Measurements from ENCODE around the gene ARG1. TPM values are rescaled to one million over a fixed set of nuclear protein-coding genes. Genes with fewer than 3 reads are reported as not detected.

The ARG1 gene
- total and polyA plus RNA-seq, 4 donors, result 0.87 to 4.6 TPM; not detected in 2

DNA sequence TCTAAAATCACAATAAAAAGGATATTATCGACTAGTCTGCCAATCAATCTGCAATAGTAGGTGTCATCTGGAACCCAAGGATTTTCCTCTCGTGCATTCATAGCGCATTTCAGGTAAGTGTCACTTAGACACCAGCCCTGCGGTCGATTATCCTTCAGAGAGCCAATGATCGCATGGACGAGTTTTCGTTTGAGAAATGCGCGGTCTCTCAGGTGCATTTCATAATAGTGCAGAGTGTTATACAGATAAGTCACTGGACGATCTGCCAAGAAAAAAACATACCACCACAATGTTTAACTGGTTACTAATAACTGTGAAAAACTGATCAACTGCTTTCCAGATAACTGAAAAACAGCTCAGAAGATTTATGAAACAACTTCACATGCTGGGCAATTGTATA lies 21.0 kb downstream of the ARG1 start:
- no peaks in the 10 kb centered on the region for H3K4me1 ChIP-seq (ENCODE audit: control insufficient read depth in 1 of 2, insufficient read depth in 2 of 2, low read length in 2 of 2)
- H3K4me3 ChIP-seq (ENCODE audit: low read length in 2 of 2), result no peak overlapping the region
- intact Hi-C loops (cut with DNase I), result no loop called here
- no peak overlapping the region for H3K27ac ChIP-seq (ENCODE audit: low read depth in 1 of 2, low read length in 2 of 2)
- H3K36me3 ChIP-seq (ENCODE audit: control insufficient read depth in 1 of 2, insufficient read depth in 2 of 2, low read length in 1 of 2), result peaks cover 9 to 11% of the 10 kb centered on the region in 2 donors
- DNase-seq (no peak), ATAC-seq (ENCODE audit: low FRiP score) (no peak)
- 92 to 93% methylated on average over 11 of the region's 11 CpGs for WGBS, 2 donors
- H3K9me3 ChIP-seq (ENCODE audit: control insufficient read depth, low read length), result no peaks in the 10 kb centered on the region
- no peaks in the 10 kb centered on the region for H3K27me3 ChIP-seq (ENCODE audit: control insufficient read depth in 1 of 2, insufficient read depth in 2 of 2, low read length in 1 of 2)

DNA sequence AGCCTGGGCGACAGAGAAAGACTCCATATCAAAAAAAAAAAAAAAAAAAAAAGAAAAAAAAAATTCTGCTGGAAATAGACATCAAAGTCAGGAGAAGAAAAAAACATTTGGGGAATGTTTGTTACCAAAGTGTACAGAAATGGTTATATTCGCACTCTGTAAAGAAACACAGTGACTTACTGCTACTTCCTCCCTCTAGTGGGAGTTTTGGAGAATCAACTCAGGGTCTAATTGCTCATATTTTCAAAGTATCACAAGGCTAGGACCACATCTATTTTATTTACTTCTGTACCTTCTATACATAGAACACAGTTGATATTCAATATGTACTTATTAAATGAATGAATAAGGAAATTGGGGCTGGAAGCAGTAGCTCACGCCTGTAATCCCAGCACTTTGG lies 24.4 kb downstream of the ARG1 start:
- Histone ChIP-seq H3K4me1 (ENCODE audit: control insufficient read depth in 1 of 2, insufficient read depth in 2 of 2, low read length in 2 of 2) (no peaks in the 10 kb centered on the region), H3K36me3 (ENCODE audit: control insufficient read depth in 1 of 2, insufficient read depth in 2 of 2, low read length in 1 of 2) (peaks cover 5 to 14% of the 10 kb centered on the region in 2 donors), H3K27me3 (ENCODE audit: control insufficient read depth in 1 of 2, insufficient read depth in 2 of 2, low read length in 1 of 2) (no peaks in the 10 kb centered on the region), H3K9me3 (ENCODE audit: control insufficient read depth, low read length) (no peaks in the 10 kb centered on the region), H3K4me3 (ENCODE audit: low read length in 2 of 2) (no peak overlapping the region), H3K27ac (ENCODE audit: low read depth in 1 of 2, low read length in 2 of 2) (no peak overlapping the region)
- ATAC-seq (ENCODE audit: low FRiP score) (no peak), DNase-seq (no peak)
- intact Hi-C loops (cut with DNase I), result no loop called here
- WGBS, 2 donors, result 91 to 93% methylated on average over 3 of the region's 3 CpGs

DNA sequence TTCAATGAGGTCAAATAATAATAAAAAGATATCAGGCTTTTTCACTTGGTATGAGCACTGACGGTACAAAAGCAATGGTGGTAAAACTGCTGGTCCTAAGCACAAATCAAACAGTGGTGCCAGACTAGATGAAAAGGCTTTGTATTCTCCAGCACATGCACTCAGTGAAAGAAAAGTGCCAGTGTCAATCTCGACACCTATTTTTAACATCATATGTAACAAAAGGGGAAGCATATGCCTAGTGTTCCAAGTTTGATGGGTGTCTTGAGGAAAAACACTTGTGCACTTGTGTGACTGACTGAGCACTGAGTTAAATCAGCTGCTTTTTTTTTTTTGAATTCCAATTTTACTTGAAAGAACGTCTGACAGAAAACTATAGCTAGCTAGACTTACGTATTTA lies 27.7 kb downstream of the ARG1 start:
- DNase-seq (no peak), ATAC-seq (ENCODE audit: low FRiP score) (no peak)
- intact Hi-C loops (cut with DNase I), result no loop called here
- Histone ChIP-seq H3K27me3 (ENCODE audit: control insufficient read depth in 1 of 2, insufficient read depth in 2 of 2, low read length in 1 of 2) (no peaks in the 10 kb centered on the region), H3K4me3 (ENCODE audit: low read length in 2 of 2) (no peak overlapping the region), H3K9me3 (ENCODE audit: control insufficient read depth, low read length) (no peaks in the 10 kb centered on the region), H3K4me1 (ENCODE audit: control insufficient read depth in 1 of 2, insufficient read depth in 2 of 2, low read length in 2 of 2) (no peaks in the 10 kb centered on the region), H3K36me3 (ENCODE audit: control insufficient read depth in 1 of 2, insufficient read depth in 2 of 2, low read length in 1 of 2) (peaks cover 4 to 17% of the 10 kb centered on the region in 2 donors), H3K27ac (ENCODE audit: low read depth in 1 of 2, low read length in 2 of 2) (no peak overlapping the region)
- WGBS, 2 donors, result 71% methylated on average over 4 of the region's 4 CpGs

DNA sequence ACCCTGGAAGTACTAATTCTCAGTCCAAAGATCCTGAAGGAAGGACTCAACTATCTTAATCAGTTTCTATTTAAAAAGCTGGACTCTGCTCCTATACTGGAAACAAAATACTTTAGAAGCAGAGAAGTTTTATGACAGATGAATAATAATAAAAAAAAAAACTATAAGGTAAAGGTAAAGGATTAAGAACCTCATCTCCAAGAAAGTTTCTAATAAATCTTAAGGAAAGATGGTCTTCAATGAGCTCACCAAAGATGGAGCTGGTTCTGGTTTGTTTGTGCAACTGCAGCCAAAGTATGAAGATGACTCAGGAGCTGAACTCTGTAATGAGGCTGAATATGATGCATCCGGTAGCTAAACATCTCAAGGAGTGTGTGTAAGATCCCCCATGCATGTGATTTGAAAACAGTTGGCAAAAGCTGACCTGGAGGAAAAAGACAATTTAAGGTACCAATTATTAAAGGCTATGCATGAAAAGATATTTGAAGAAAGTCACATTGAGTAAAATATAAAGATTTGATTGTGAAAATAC lies 29.8 kb downstream of the ARG1 start:
- DNase-seq (no peak), ATAC-seq (ENCODE audit: low FRiP score) (no peak)
- H3K9me3 ChIP-seq (ENCODE audit: control insufficient read depth, low read length), result no peaks in the 10 kb centered on the region
- H3K4me3 ChIP-seq (ENCODE audit: low read length in 2 of 2), result no peak overlapping the region
- peaks cover 9 to 14% of the 10 kb centered on the region in 2 donors for H3K36me3 ChIP-seq (ENCODE audit: control insufficient read depth in 1 of 2, insufficient read depth in 2 of 2, low read length in 1 of 2)
- intact Hi-C loops (cut with DNase I), result no loop called here
- H3K27me3 ChIP-seq (ENCODE audit: control insufficient read depth in 1 of 2, insufficient read depth in 2 of 2, low read length in 1 of 2), result no peaks in the 10 kb centered on the region
- H3K27ac ChIP-seq (ENCODE audit: low read depth in 1 of 2, low read length in 2 of 2), result no peak overlapping the region
- H3K4me1 ChIP-seq (ENCODE audit: control insufficient read depth in 1 of 2, insufficient read depth in 2 of 2, low read length in 2 of 2), result no peaks in the 10 kb centered on the region
- 58 to 64% methylated on average over 1 of the region's 1 CpG for WGBS, 2 donors

DNA sequence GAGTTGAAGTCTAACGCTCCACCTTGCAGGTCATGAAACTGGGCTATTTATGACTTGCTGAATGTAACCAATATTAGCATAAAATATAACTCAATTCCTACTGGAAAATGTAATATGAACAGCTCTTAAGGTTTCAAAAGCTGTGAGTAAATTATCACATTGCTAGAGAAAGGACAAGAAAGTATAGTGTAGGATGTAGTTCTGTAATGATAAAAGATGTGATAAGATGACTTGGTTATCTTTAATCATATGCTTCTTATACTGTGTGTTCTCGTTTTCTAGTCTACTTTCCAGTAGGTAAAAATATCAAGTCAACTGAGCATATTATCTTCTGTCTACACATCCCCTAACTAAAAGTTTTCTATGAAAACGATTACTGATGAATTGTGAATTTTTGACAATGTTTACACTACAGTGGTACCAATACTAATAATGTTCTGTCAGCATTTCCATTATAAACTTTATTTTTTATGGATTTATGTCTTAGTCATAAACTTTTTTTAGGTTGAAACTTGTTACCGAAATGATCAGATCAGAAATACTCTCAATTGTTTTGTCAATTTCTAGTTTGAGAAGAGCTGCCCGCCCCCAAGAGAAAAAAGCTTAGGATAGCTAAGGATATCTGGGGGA lies 40.4 kb downstream of the ARG1 start:
- intact Hi-C loops (cut with DNase I), result no loop called here
- ATAC-seq (ENCODE audit: low FRiP score) (no peak), DNase-seq (no peak)
- H3K4me1 ChIP-seq (ENCODE audit: control insufficient read depth in 1 of 2, insufficient read depth in 2 of 2, low read length in 2 of 2), result no peaks in the 10 kb centered on the region
- peaks cover 0 to 9% of the 10 kb centered on the region in 2 donors for H3K36me3 ChIP-seq (ENCODE audit: control insufficient read depth in 1 of 2, insufficient read depth in 2 of 2, low read length in 1 of 2)
- no peaks in the 10 kb centered on the region for H3K9me3 ChIP-seq (ENCODE audit: control insufficient read depth, low read length)
- no peak overlapping the region for H3K27ac ChIP-seq (ENCODE audit: low read depth in 1 of 2, low read length in 2 of 2)
- no peaks in the 10 kb centered on the region for H3K27me3 ChIP-seq (ENCODE audit: control insufficient read depth in 1 of 2, insufficient read depth in 2 of 2, low read length in 1 of 2)
- WGBS, 2 donors, result 84 to 91% methylated on average over 5 of the region's 5 CpGs
- no peak overlapping the region for H3K4me3 ChIP-seq (ENCODE audit: low read length in 2 of 2)

DNA sequence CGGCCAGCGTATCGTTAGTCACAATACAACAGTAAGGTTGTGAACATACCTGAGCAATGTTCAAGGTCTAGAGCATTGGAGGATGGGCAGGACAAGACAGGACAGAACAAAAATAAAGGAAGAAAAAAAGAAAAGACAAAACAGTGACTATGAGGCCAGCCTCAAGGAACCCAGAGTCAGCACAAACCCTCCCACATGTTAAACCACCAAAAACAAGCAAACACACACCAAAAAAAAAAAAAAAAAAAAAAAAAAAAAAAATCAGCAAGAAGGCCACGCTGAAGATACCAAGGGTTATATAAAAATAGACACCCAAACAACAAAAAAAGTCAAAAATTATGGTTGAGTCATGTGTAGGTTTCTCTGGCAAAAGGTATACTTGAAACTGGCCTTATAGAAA lies 42.2 kb downstream of the ARG1 start:
- 95 to 96% methylated on average over 4 of the region's 4 CpGs for WGBS, 2 donors
- Histone ChIP-seq H3K9me3 (ENCODE audit: control insufficient read depth, low read length) (no peaks in the 10 kb centered on the region), H3K36me3 (ENCODE audit: control insufficient read depth in 1 of 2, insufficient read depth in 2 of 2, low read length in 1 of 2) (peaks cover 4 to 5% of the 10 kb centered on the region in 2 donors), H3K4me1 (ENCODE audit: control insufficient read depth in 1 of 2, insufficient read depth in 2 of 2, low read length in 2 of 2) (no peaks in the 10 kb centered on the region), H3K4me3 (ENCODE audit: low read length in 2 of 2) (no peak overlapping the region), H3K27me3 (ENCODE audit: control insufficient read depth in 1 of 2, insufficient read depth in 2 of 2, low read length in 1 of 2) (no peaks in the 10 kb centered on the region), H3K27ac (ENCODE audit: low read depth in 1 of 2, low read length in 2 of 2) (no peak overlapping the region)
- no peak for DNase-seq
- no peak for ATAC-seq (ENCODE audit: low FRiP score)
- intact Hi-C loops (cut with DNase I), result no loop called here

GRCh38 chr6:131627724-131628682 lies 55.0 kb downstream of the ARG1 start, which contains the start of gene MED23:
MED23 (minus strand) TSS chr6:131628242; CDS start chr6:131628049, 193 bp downstream.
- H3K27me3 ChIP-seq (ENCODE audit: control insufficient read depth in 1 of 2, insufficient read depth in 2 of 2, low read length in 1 of 2), result no peaks in the 10 kb centered on the region
- peaks cover 0 to 3% of the 10 kb centered on the region in 2 donors for H3K4me1 ChIP-seq (ENCODE audit: control insufficient read depth in 1 of 2, insufficient read depth in 2 of 2, low read length in 2 of 2)
- peak within 1 kb of the TSS; percentile 3 to 61 for H3K27ac ChIP-seq (ENCODE audit: low read depth in 1 of 2, low read length in 2 of 2)
- intact Hi-C loops (cut with DNase I), result no loop called here
- ATAC-seq (ENCODE audit: low FRiP score) (peak; percentile 98), DNase-seq (peak; percentile 96 to 98)
- peaks cover 2 to 9% of the 10 kb centered on the region in 2 donors for H3K36me3 ChIP-seq (ENCODE audit: control insufficient read depth in 1 of 2, insufficient read depth in 2 of 2, low read length in 1 of 2)
- peak within 1 kb of the TSS; percentile 66 to 96 for H3K4me3 ChIP-seq (ENCODE audit: low read length in 2 of 2)
- H3K9me3 ChIP-seq (ENCODE audit: control insufficient read depth, low read length), result no peaks in the 10 kb centered on the region
- 0% methylated on average over 53 of the region's 53 CpGs for WGBS, 2 donors

DNA sequence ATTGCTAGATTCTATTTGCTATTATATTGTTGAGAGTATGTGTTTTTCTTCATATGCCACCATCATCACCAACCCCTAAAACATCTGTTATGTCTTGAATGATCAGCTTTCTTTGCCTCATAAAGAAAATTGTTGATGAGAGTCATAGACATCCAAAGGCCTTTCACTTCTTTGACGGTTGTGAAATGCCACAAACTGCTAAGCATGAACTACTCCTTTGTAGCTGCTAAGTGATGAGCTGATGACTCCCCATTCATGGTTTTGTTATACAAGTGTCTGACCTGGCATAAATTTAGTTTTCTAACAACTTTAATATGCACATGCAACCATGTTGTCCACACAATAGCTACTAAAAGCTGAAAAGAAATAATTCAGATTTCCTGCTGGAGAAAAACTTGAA lies 55.7 kb downstream of the ARG1 start:
- intact Hi-C loops (cut with DNase I), result no loop called here
- 39 to 66% methylated on average over 1 of the region's 1 CpG for WGBS, 2 donors
- no peak for ATAC-seq (ENCODE audit: low FRiP score)
- Histone ChIP-seq H3K27ac (ENCODE audit: low read depth in 1 of 2, low read length in 2 of 2) (peak overlapping the region in 1 of 2 donors; percentile 3), H3K36me3 (ENCODE audit: control insufficient read depth in 1 of 2, insufficient read depth in 2 of 2, low read length in 1 of 2) (peaks cover 2 to 3% of the 10 kb centered on the region in 2 donors), H3K4me1 (ENCODE audit: control insufficient read depth in 1 of 2, insufficient read depth in 2 of 2, low read length in 2 of 2) (peaks cover 0 to 3% of the 10 kb centered on the region in 2 donors), H3K9me3 (ENCODE audit: control insufficient read depth, low read length) (no peaks in the 10 kb centered on the region), H3K27me3 (ENCODE audit: control insufficient read depth in 1 of 2, insufficient read depth in 2 of 2, low read length in 1 of 2) (no peaks in the 10 kb centered on the region), H3K4me3 (ENCODE audit: low read length in 2 of 2) (peak overlapping the region in 1 of 2 donors; percentile 15)
- no peak for DNase-seq

All from aorta (tissue), 5 donors.